NCI-H2196 (cell line): ENCODE results near the gene KCNE3.

Experiments
- DNase-seq: peaks from one replicate; lab custom pipeline; 2025; ENCODE audit not compliant: unreplicated experiment; lab: John Stamatoyannopoulos, UW

KCNE3 gene

GRCh38 chr11:74466916-74467885 lies at the start of gene KCNE3:
Gene KCNE3 (minus strand): TSS chr11:74467549. CDS start chr11:74457563, 9,986 bp downstream.
- DNase-seq = no peak

GRCh38 chr11:74507582-74507981 lies 40.2 kb upstream of the KCNE3 start:
- DNase-seq = no peak

GRCh38 chr11:74506823-74507222 lies 39.5 kb upstream of the KCNE3 start:
- no peak for DNase-seq

- DNase-seq = no peak
Observed at GRCh38 chr11:74505911-74506310, 38.6 kb upstream of the KCNE3 start.

GRCh38 chr11:74504100-74504691 lies 36.8 kb upstream of the KCNE3 start:
- DNase-seq = no peak

DNA sequence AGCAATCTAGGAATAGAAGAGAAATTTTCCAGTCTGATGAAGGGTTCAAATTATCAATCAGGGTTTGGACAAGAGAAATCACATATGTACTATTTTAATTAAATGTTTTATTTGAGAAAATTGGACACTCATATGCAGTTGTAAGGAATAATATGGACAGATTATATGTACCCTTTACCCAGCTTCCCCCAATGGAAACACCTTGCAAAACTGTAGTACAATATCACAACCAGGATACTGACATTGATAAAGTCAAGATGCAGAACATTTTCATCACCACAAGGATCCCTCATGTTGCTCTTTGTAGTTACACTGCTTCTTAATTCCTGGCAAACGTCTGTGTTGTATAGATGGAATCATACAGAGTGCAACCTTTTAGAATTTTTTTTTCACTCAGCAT lies 27.6 kb upstream of the KCNE3 start:
- no peak for DNase-seq

DNA sequence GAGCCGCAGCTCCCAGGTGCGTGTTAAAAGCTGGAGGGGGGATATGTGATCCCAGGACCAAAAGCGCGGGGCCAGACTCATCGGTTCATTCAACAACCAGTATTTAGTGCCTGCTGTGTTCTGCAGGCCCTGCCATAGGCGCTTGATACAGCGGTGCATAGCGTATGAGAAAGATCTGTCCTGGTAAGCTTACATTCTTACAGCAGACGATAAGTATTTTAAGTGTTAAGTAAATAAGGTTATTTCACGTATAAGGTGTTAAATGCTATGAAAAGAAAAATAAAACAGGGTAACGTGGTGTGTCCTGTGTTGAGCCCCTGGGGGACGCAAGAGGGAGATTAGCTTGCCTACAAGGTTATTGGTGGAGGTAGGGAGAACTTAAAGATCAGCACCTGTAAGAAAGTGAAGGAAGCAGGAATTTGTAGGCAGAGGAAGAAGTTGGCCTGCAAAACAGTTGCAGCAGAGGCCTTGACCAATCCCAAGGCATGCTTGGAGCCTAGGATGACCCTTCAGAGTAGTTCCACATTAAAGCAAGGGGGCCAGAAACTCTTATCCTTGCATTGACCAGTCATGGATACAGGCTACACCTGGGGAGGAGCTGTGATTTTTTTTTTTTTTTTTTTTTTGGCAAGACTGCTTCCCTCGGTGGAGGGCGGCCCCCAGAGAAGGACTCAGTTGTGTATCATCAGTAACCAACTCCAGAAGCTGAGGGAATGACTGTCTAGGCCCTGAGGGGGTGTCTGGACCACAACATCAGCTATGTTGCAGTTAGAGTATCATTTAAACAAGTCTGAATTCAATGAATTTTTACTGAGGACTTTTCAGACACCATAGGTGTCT lies 26.7 kb upstream of the KCNE3 start:
- DNase-seq = no peak

GRCh38 chr11:74492974-74493790 lies 25.8 kb upstream of the KCNE3 start, which contains the start of gene LIPT2:
Gene LIPT2 (minus strand): TSS chr11:74493724. CDS start chr11:74493703, 21 bp downstream.
- DNase-seq = peak; percentile 99

DNA sequence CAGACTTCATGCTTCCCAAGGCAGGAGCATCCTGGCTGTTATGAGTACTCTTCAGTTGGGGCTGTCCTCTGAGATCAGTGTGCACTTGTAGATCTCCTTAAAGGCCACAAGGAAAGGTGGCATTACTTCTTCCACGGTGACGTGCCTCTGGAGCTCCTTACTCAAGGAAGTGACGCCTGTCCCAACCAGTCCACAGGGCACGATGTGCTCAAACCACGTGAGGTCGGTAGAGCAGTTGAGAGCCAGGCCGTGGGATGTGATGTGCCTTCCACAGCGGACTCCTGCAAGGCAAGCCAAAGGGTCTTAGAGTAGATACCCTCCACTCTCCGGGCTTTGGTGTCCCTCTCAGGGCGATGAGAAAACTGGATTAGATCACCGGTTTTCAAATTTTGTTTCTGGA lies 24.7 kb upstream of the KCNE3 start:
- DNase-seq = no peak

- DNase-seq = no peak
Observed at GRCh38 chr11:74490941-74491340, 23.6 kb upstream of the KCNE3 start.

GRCh38 chr11:74487875-74488274 lies 20.5 kb upstream of the KCNE3 start:
- DNase-seq = no peak

- DNase-seq = no peak
Observed at GRCh38 chr11:74485868-74486267, 18.5 kb upstream of the KCNE3 start.

GRCh38 chr11:74480688-74481417 lies 13.5 kb upstream of the KCNE3 start:
- DNase-seq = no peak

DNA sequence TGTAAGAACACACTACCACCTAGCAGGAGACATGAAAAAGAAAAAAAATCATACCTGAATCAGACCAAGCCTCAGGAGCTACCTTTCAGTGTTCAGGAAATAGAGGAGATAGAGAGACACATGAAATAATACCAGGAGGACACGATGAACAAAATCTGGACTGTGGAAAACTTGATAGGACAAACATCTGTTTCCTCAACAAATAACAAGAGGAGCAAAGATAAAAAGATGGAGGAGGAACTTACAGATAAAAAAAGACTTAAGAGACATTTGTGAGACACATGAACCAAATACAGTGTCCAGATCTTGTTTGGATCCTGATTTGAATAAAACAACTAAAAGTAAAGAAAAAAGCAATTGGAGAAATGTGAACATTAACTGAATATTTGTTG lies 12.4 kb upstream of the KCNE3 start:
- no peak for DNase-seq

GRCh38 chr11:74478877-74479731 lies 11.8 kb upstream of the KCNE3 start:
- DNase-seq = no peak

DNA sequence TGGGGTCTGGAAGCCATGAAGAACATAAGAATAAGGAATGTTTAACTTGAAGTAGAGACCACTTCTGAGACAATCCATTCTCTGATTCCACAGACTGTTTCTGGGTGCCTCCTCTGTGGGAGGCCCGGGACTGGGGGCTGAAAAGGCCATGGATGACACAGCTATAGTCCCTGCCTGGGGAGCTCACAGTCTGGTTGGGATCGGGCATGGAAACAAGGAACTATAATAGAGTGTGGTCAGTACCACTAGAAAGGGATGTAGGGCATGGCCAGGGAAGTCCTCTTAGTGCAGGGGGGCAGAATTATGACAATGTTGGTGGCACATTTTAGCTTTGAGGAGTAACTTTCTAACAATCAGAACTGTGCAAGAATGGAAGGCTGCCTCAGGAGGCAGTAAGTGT lies 9.2 kb upstream of the KCNE3 start:
- DNase-seq = no peak

DNA sequence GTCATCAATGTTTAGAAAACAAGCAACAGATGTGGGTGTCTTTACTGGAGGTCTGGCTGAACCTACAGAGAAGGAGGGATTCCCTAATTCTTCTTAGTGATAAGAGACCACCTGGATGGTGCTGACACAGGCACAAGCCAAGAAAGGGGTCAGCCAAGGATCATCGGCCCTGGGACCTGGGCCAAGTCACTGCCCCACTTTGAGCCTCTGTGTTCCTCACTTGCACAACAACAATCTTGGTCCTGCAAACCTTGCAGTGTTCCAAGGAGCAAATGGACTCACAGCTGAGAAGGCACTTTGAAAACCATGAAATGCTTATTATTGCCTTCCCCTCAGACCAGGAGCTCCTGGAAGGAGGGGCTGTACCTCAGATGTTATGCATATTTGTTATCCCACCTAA lies 7.0 kb upstream of the KCNE3 start:
- no peak for DNase-seq

GRCh38 chr11:74473382-74474173 lies 6.2 kb upstream of the KCNE3 start:
- no peak for DNase-seq
